Suprapubic skin (tissue), 4 donors: ENCODE measurements around the gene SLC35B1. TPM values are rescaled to one million over a fixed set of nuclear protein-coding genes. Genes with fewer than 3 reads are reported as not detected.

Experiments
- DNase-seq, 2 donors: peaks; one replicate each; pipeline ENCODE4 v3.0.0-alpha.2; 2019; ENCODE audit warnings: low spot score in 2 of 2
- H3K27ac ChIP-seq: fragments of 200-600 bp; sonication (generic); one replicate; pipeline ENCODE4 v1.5.1; 2019
- H3K27me3 ChIP-seq: fragments of 200-600 bp; sonication (generic); one replicate; pipeline ENCODE4 v1.5.1; 2019
- H3K36me3 ChIP-seq: fragments of 200-600 bp; sonication (generic); one replicate; pipeline ENCODE4 v1.5.1; 2019
- H3K4me1 ChIP-seq: fragments of 200-600 bp; sonication (generic); one replicate; pipeline ENCODE4 v1.5.1; 2019
- H3K4me3 ChIP-seq: fragments of 200-600 bp; sonication (generic); one replicate; pipeline ENCODE4 v1.5.1; 2019; ENCODE audit warnings: mild to moderate bottlenecking
- H3K9me3 ChIP-seq: fragments of 200-600 bp; sonication (generic); one replicate; pipeline ENCODE4 v1.5.1; 2019
- CTCF ChIP-seq, 2 donors: fragments of 200-600 bp in 1 of 2; fragments of 450-650 bp in 1 of 2; sonication (generic) in 1 of 2; IDR thresholded peaks; one replicate each; pipeline ENCODE4 v1.5.1; 2016 to 2019; ENCODE audit warnings: antibody characterized with exemption in 2 of 2, mild to moderate bottlenecking in 1 of 2, moderate library complexity in 1 of 2
- EP300 ChIP-seq: sonication (generic); formaldehyde crosslinking; IDR thresholded peaks from one replicate; pipeline ENCODE4 v1.6.1; 2017; ENCODE audit warnings: antibody characterized with exemption
- POLR2A ChIP-seq, 2 donors: fragments of 450-650 bp; IDR thresholded peaks; one replicate each; pipeline ENCODE4 v1.6.1; 2017; ENCODE audit warnings: antibody characterized with exemption in 2 of 2, mild to moderate bottlenecking in 2 of 2, moderate library complexity in 2 of 2
- POLR2AphosphoS5 ChIP-seq, 3 donors: sonication (generic); formaldehyde crosslinking; IDR thresholded peaks; one replicate each; pipeline ENCODE4 v1.6.1; 2017; ENCODE audit warnings: antibody characterized with exemption in 3 of 3
- WGBS: methylation state at CpG from one replicate; pipeline ENCODE4 v1.1.5; 2018; 5-methylcytosine and 5-hydroxymethylcytosine counted together
- total RNA-seq, 4 donors: library from RNA; depleted of rRNA; stranded (reverse); fragments of >200 nt; gene quantifications; one replicate each; pipeline ENCODE4 v1.1.0, GENCODE V29; 2016

SLC35B1 gene
- total RNA-seq, 4 donors from 2014 or later, result 28.8 to 42.9 (median 37.6) TPM

- H3K4me3 ChIP-seq, result no peak overlapping the region
- no peaks in the 10 kb centered on the region for H3K27me3 ChIP-seq
- no peaks in the 10 kb centered on the region for H3K36me3 ChIP-seq
- no peaks in the 10 kb centered on the region for H3K9me3 ChIP-seq
- DNase-seq, result no peak
- TF ChIP-seq CTCF (IDR thresholded peaks at IDR 0.05), result no peak
- no peak for TF ChIP-seq POLR2A (IDR thresholded peaks at IDR 0.05)
- no peak for TF ChIP-seq EP300
- TF ChIP-seq POLR2AphosphoS5 (IDR thresholded peaks at IDR 0.05), result no peak
- H3K4me1 ChIP-seq, result peaks cover 7% of the 10 kb centered on the region
- 86% methylated on average over 1 of the region's 1 CpG for WGBS
- H3K27ac ChIP-seq, result no peak overlapping the region
Measured at GRCh38 chr17:49747632-49748031, 39.9 kb upstream of the SLC35B1 start.

- WGBS, result 76% methylated on average over 5 of the region's 5 CpGs
- peaks cover 14% of the 10 kb centered on the region for H3K4me1 ChIP-seq
- TF ChIP-seq POLR2A (IDR thresholded peaks at IDR 0.05), result no peak
- no peak for TF ChIP-seq CTCF (IDR thresholded peaks at IDR 0.05)
- TF ChIP-seq POLR2AphosphoS5 (IDR thresholded peaks at IDR 0.05), result no peak
- no peak for TF ChIP-seq EP300
Measured at GRCh38 chr17:49746791-49747490, 39.2 kb upstream of the SLC35B1 start.

GRCh38 chr17:49745175-49746139 is 37.7 kb upstream of the SLC35B1 start:
- Histone ChIP-seq H3K9me3 (no peaks in the 10 kb centered on the region), H3K4me3 (no peak overlapping the region), H3K27me3 (no peaks in the 10 kb centered on the region), H3K4me1 (peaks cover 29% of the 10 kb centered on the region), H3K36me3 (no peaks in the 10 kb centered on the region), H3K27ac (no peak overlapping the region)
- no peak for TF ChIP-seq POLR2A (IDR thresholded peaks at IDR 0.05)
- no peak for TF ChIP-seq POLR2AphosphoS5 (IDR thresholded peaks at IDR 0.05)
- no peak for TF ChIP-seq CTCF (IDR thresholded peaks at IDR 0.05)
- no peak for TF ChIP-seq EP300
- 83% methylated on average over 1 of the region's 1 CpG for WGBS
- no peak for DNase-seq

More at GRCh38 chr17:49746791-49747490, 39.2 kb upstream of the SLC35B1 start:
- no peaks in the 10 kb centered on the region for H3K36me3 ChIP-seq
- H3K4me3 ChIP-seq, result no peak overlapping the region
- no peak for DNase-seq
- H3K27ac ChIP-seq, result no peak overlapping the region
- no peaks in the 10 kb centered on the region for H3K27me3 ChIP-seq
- no peaks in the 10 kb centered on the region for H3K9me3 ChIP-seq

- no peaks in the 10 kb centered on the region for H3K9me3 ChIP-seq
- no peaks in the 10 kb centered on the region for H3K36me3 ChIP-seq
- peak overlapping the region; percentile 78 for H3K27ac ChIP-seq
- TF ChIP-seq EP300 (no peak), POLR2AphosphoS5 (IDR thresholded peaks at IDR 0.05) (no peak), CTCF (IDR thresholded peaks at IDR 0.05) (no peak), POLR2A (IDR thresholded peaks at IDR 0.05) (no peak)
- peaks cover 50% of the 10 kb centered on the region for H3K4me1 ChIP-seq
- H3K27me3 ChIP-seq, result no peaks in the 10 kb centered on the region
- no peak overlapping the region for H3K4me3 ChIP-seq
- DNase-seq, result no peak
- 58% methylated on average over 1 of the region's 1 CpG for WGBS
Measured at GRCh38 chr17:49742166-49742638, 34.4 kb upstream of the SLC35B1 start.

- TF ChIP-seq EP300 (no peak), POLR2A (IDR thresholded peaks at IDR 0.05) (no peak), CTCF (IDR thresholded peaks at IDR 0.05) (no peak), POLR2AphosphoS5 (IDR thresholded peaks at IDR 0.05) (no peak)
- whole genome bisulfite sequencing, result 31% methylated on average over 3 of the region's 3 CpGs
- H3K4me1 ChIP-seq, result peaks cover 50% of the 10 kb centered on the region
- H3K4me3 ChIP-seq, result no peak overlapping the region
- no peaks in the 10 kb centered on the region for H3K9me3 ChIP-seq
- H3K27me3 ChIP-seq, result no peaks in the 10 kb centered on the region
- no peaks in the 10 kb centered on the region for H3K36me3 ChIP-seq
- no peak for DNase-seq
- peak overlapping the region; percentile 78 for H3K27ac ChIP-seq
Measured at GRCh38 chr17:49741692-49742076, 33.9 kb upstream of the SLC35B1 start.
